H1 (cell line): ENCODE data around the gene ATP6V1E1. TPM values are rescaled to one million over a fixed set of nuclear protein-coding genes. Genes with fewer than 3 reads are reported as not detected.

Source experiments
- CTCF ChIA-PET: fragments of 300-600 bp; sonication (Branson Sonifier 250); formaldehyde crosslinking; loops from one replicate; lab custom pipeline; 2021; ENCODE audit not compliant: partially characterized antibody; lab: Charles Lee
- POLR2A ChIA-PET: fragments of 300-600 bp; sonication (Branson Sonifier 250); formaldehyde crosslinking; loops from one replicate; lab custom pipeline; 2021; ENCODE audit warnings: inconsistent platforms; ENCODE audit not compliant: partially characterized antibody; lab: Charles Lee
- DNase-seq, 2 experiments: peaks; one replicate each; pipeline versions ENCODE4 v3.0.0 to v3.0.0-alpha.2; 2010 to 2022; ENCODE audit warnings: low spot score in 2 of 2, low read depth in 1 of 2, mixed read lengths in 1 of 2
- FAIRE-seq: peaks from 2 replicates; lab custom pipeline; 2011; peaks lifted over from hg19 to GRCh38; lab: Jason Lieb, UNC
- H2AFZ ChIP-seq: 2 replicates; pipeline ENCODE4 v1.8.1; 2012; ENCODE audit warnings: low read length, inconsistent platforms
- H2AK5ac ChIP-seq: 2 replicates; pipeline ENCODE4 v1.6.1; 2013; ENCODE audit warnings: low read depth, low read length
- H2BK120ac ChIP-seq: replicated peaks from 2 replicates; pipeline ENCODE3; 2013; ENCODE audit warnings: low read depth, low read length, inconsistent platforms
- H2BK12ac ChIP-seq: 2 replicates; pipeline ENCODE4 v1.6.1; 2013; ENCODE audit warnings: low read depth, low read length
- H2BK15ac ChIP-seq: 2 replicates; pipeline ENCODE4 v1.6.1; 2013; ENCODE audit warnings: low read length
- H2BK20ac ChIP-seq: 2 replicates; pipeline ENCODE4 v1.6.1; 2013; ENCODE audit warnings: low read length
- H2BK5ac ChIP-seq: 2 replicates; pipeline ENCODE4 v1.6.1; 2013; ENCODE audit warnings: low read depth, low read length
- H3K14ac ChIP-seq: 2 replicates; pipeline ENCODE4 v1.6.1; 2013; ENCODE audit warnings: inconsistent platforms; ENCODE audit not compliant: insufficient read length
- H3K18ac ChIP-seq: 2 replicates; pipeline ENCODE4 v1.6.1; 2013; ENCODE audit warnings: low read length; ENCODE audit errors: extremely low read depth
- H3K23ac ChIP-seq: 2 replicates; pipeline ENCODE4 v1.6.1; 2013; ENCODE audit warnings: inconsistent platforms; ENCODE audit not compliant: insufficient read length
- H3K23me2 ChIP-seq: 2 replicates; pipeline ENCODE4 v1.6.1; 2013; ENCODE audit warnings: low read depth, low read length
- H3K27ac ChIP-seq: 2 replicates; pipeline ENCODE4 v1.6.1; 2011; ENCODE audit warnings: low read depth, low read length, inconsistent platforms
- H3K27me3 ChIP-seq, 4 experiments: replicated peaks in 1 of 4; 1 replicate in 1 of 4; 2 replicates in 3 of 4; pipeline versions ENCODE4 v1.6.1 to v1.8.1; 2011 to 2013; ENCODE audit warnings: low read length in 3 of 4, mild to moderate bottlenecking in 3 of 4, inconsistent platforms in 2 of 4, mixed read lengths in 2 of 4, moderate library complexity in 1 of 4; ENCODE audit not compliant: control insufficient read depth in 3 of 4, insufficient read depth in 3 of 4; ENCODE audit errors: extremely low read depth in 1 of 4
- H3K36me3 ChIP-seq, 4 experiments: 2 replicates each; pipeline versions ENCODE4 v1.6.1 to v1.8.1; 2011 to 2013; ENCODE audit warnings: mild to moderate bottlenecking in 4 of 4, low read length in 3 of 4, moderate library complexity in 2 of 4, control low read depth in 1 of 4, inconsistent platforms in 1 of 4; ENCODE audit not compliant: insufficient read depth in 4 of 4, control insufficient read depth in 2 of 4
- H3K4ac ChIP-seq: replicated peaks from 2 replicates; pipeline ENCODE3; 2013; ENCODE audit warnings: low read length, low read depth, mixed read lengths, inconsistent platforms; ENCODE audit not compliant: insufficient read length
- H3K4me1 ChIP-seq, 4 experiments: replicated peaks in 1 of 4; 1 replicate in 1 of 4; 2 replicates in 3 of 4; pipeline versions ENCODE4 v1.6.1 to v1.8.1; 2011 to 2013; ENCODE audit warnings: low read length in 3 of 4, inconsistent platforms in 2 of 4, mixed read lengths in 1 of 4; ENCODE audit not compliant: insufficient read depth in 4 of 4, control insufficient read depth in 3 of 4
- H3K4me2 ChIP-seq, 2 experiments: 2 replicates each; pipeline versions ENCODE4 v1.6.1 to v1.8.1; 2011 to 2013; ENCODE audit warnings: low read depth in 2 of 2, low read length in 2 of 2, control low read depth in 1 of 2, inconsistent platforms in 1 of 2, mild to moderate bottlenecking in 1 of 2; ENCODE audit not compliant: insufficient read depth in 1 of 2
- H3K4me3 ChIP-seq, 4 experiments: fragments of 200-600, 300-600 bp in 1 of 4; sonication (generic), shearing (Covaris generic), sonication (Bioruptor Twin) in 1 of 4; 2 replicates each; pipeline versions ENCODE4 v1.5.1 to v1.8.1; 2011 to 2016; ENCODE audit warnings: low read length in 4 of 4, low read depth in 3 of 4, control low read depth in 2 of 4, inconsistent platforms in 2 of 4, mild to moderate bottlenecking in 2 of 4, mixed read lengths in 1 of 4, moderate library complexity in 1 of 4; ENCODE audit not compliant: insufficient read depth in 2 of 4; ENCODE audit errors: extremely low read depth in 1 of 4
- H3K56ac ChIP-seq: replicated peaks from 2 replicates; pipeline ENCODE3; 2013; ENCODE audit warnings: low read depth, mild to moderate bottlenecking, mixed read lengths, low read length, inconsistent platforms; ENCODE audit not compliant: insufficient read length
- H3K79me1 ChIP-seq: 2 replicates; pipeline ENCODE4 v1.6.1; 2013; ENCODE audit warnings: low read depth, low read length, control low read depth
- H3K79me2 ChIP-seq, 2 experiments: 2 replicates each; pipeline versions ENCODE4 v1.6.1 to v1.8.1; 2012 to 2013; ENCODE audit warnings: low read length in 2 of 2, mild to moderate bottlenecking in 2 of 2, inconsistent platforms in 1 of 2; ENCODE audit not compliant: insufficient read depth in 2 of 2, control insufficient read depth in 1 of 2
- H3K9ac ChIP-seq, 4 experiments: replicated peaks in 1 of 4; 1 replicate in 1 of 4; 2 replicates in 3 of 4; pipeline versions ENCODE4 v1.6.1 to v1.8.1; 2011 to 2013; ENCODE audit warnings: low read depth in 3 of 4, low read length in 3 of 4, control low read depth in 2 of 4, mild to moderate bottlenecking in 2 of 4, moderate library complexity in 2 of 4, inconsistent platforms in 1 of 4; ENCODE audit errors: extremely low read depth in 1 of 4
- H3K9me3 ChIP-seq, 2 experiments: 2 replicates each; pipeline versions ENCODE4 v1.6.1 to v1.8.1; 2012 to 2013; ENCODE audit warnings: mild to moderate bottlenecking in 2 of 2, moderate library complexity in 2 of 2, control low read depth in 1 of 2, inconsistent platforms in 1 of 2, low read depth in 1 of 2, low read length in 1 of 2, mixed read lengths in 1 of 2; ENCODE audit not compliant: insufficient read depth in 2 of 2
- H4K20me1 ChIP-seq, 2 experiments: replicated peaks in 1 of 2; 2 replicates each; pipeline versions ENCODE3 to v1.8.1; 2011 to 2013; ENCODE audit warnings: inconsistent platforms in 2 of 2, low read length in 2 of 2, mild to moderate bottlenecking in 1 of 2; ENCODE audit not compliant: insufficient read depth in 2 of 2, control insufficient read depth in 1 of 2
- H4K5ac ChIP-seq: 2 replicates; pipeline ENCODE4 v1.6.1; 2013; ENCODE audit warnings: low read length, low read depth, mixed read lengths, inconsistent platforms; ENCODE audit not compliant: insufficient read length
- H4K8ac ChIP-seq: 2 replicates; pipeline ENCODE4 v1.8.0; 2013; ENCODE audit warnings: mild to moderate bottlenecking, moderate library complexity, low read length, inconsistent platforms; ENCODE audit not compliant: insufficient read depth; ENCODE audit errors: extremely low read depth
- H4K91ac ChIP-seq: replicated peaks from 2 replicates; pipeline ENCODE3; 2013; ENCODE audit warnings: low read length, mixed read lengths, inconsistent platforms; ENCODE audit not compliant: insufficient read length
- BACH1 ChIP-seq: IDR thresholded peaks from 2 replicates; pipeline ENCODE4 v1.6.1; 2012; ENCODE audit warnings: low read length, improper control_type of control experiment
- CBX8 ChIP-seq: fragments of 300-800, 300-1000 bp; sonication (generic); IDR thresholded peaks from 2 replicates; pipeline ENCODE4 v1.7.1; 2016; ENCODE audit warnings: low read depth, low read length, borderline replicate concordance
- CHD1 ChIP-seq: IDR thresholded peaks from 2 replicates; pipeline ENCODE4 v1.6.1; 2012; ENCODE audit warnings: low read depth, low read length, improper control_type of control experiment
- PHF8 ChIP-seq: fragments of 200-600 bp; sonication (generic); conservative IDR thresholded peaks from 2 replicates; pipeline ENCODE4 v1.7.1; 2012; ENCODE audit warnings: low read depth, mild to moderate bottlenecking, inconsistent platforms, low read length, moderate library complexity
- POU5F1 ChIP-seq: IDR thresholded peaks from 2 replicates; pipeline ENCODE4 v1.6.1; 2011; ENCODE audit warnings: low read depth, mild to moderate bottlenecking, low read length, moderate library complexity
- RAD21 ChIP-seq, 2 experiments: IDR thresholded peaks in 1 of 2; conservative IDR thresholded peaks in 1 of 2; 2 replicates each; pipeline ENCODE4 v1.6.1; 2011; ENCODE audit warnings: low read depth in 2 of 2, low read length in 2 of 2, improper control_type of control experiment in 1 of 2, inconsistent platforms in 1 of 2, mild to moderate bottlenecking in 1 of 2, moderate library complexity in 1 of 2
- RNF2 ChIP-seq: fragments of 200-900, 300-1000 bp; sonication (generic); IDR thresholded peaks from 2 replicates; pipeline ENCODE4 v1.7.1; 2016; ENCODE audit warnings: borderline replicate concordance, low read depth, mild to moderate bottlenecking, antibody characterized with exemption, low read length; ENCODE audit not compliant: poor library complexity, severe bottlenecking; ENCODE audit errors: missing control alignments
- SIN3A ChIP-seq, 2 experiments: IDR thresholded peaks in 1 of 2; conservative IDR thresholded peaks in 1 of 2; 2 replicates each; pipeline ENCODE4 v1.6.1; 2011 to 2012; ENCODE audit warnings: low read length in 2 of 2, improper control_type of control experiment in 1 of 2, low read depth in 1 of 2, mild to moderate bottlenecking in 1 of 2
- SP2 ChIP-seq: IDR thresholded peaks from 2 replicates; pipeline ENCODE4 v1.6.1; 2012; ENCODE audit warnings: mild to moderate bottlenecking, low read length, inconsistent platforms
- TCF12 ChIP-seq: IDR thresholded peaks from 2 replicates; pipeline ENCODE4 v1.6.1; 2011; ENCODE audit warnings: low read depth, mild to moderate bottlenecking, low read length
- TEAD4 ChIP-seq: IDR thresholded peaks from 2 replicates; pipeline ENCODE4 v1.6.1; 2012; ENCODE audit warnings: low read depth, low read length, inconsistent platforms, mixed read lengths
- USF2 ChIP-seq: IDR thresholded peaks from 2 replicates; pipeline ENCODE4 v1.6.1; 2011; ENCODE audit warnings: low read length, improper control_type of control experiment
- WGBS, 2 experiments: shearing (Covaris generic) in 1 of 2; methylation state at CpG; one replicate each; pipeline versions ENCODE4 v1.1.6 to v1.1.7; 2013 to 2015; ENCODE audit warnings: low lambda C conversion rate in 2 of 2, mixed read lengths in 2 of 2, inconsistent platforms in 1 of 2, low coverage in 1 of 2, missing lambda C conversion rate in 1 of 2; ENCODE audit not compliant: insufficient replicate concordance in 2 of 2, insufficient coverage in 1 of 2, insufficient read length in 1 of 2; ENCODE audit errors: extremely low coverage in 1 of 2, missing lambda C conversion rate in 1 of 2; 5-methylcytosine and 5-hydroxymethylcytosine counted together
- polyA plus RNA-seq, 7 experiments: library from polyadenylated mRNA; depleted of rRNA in 3 of 7; stranded (reverse) in 5 of 7; unstranded in 2 of 7; fragments of >200 nt in 5 of 7; fragments of 200-250 nt in 2 of 7; gene quantifications; 1 replicate in 5 of 7; 2 replicates in 1 of 7; 4 replicates in 1 of 7; pipeline versions ENCODE4 v1.2.1 to v1.2.3, GENCODE V29; 2011 to 2013; ENCODE audit warnings: missing spikeins in 2 of 7, mixed read lengths in 2 of 7
- total RNA-seq: library from RNA; stranded (reverse); fragmentation: NEBNext Ultra II Directional; extraction: Animal tissue kit (Norgen Biotek cat#: 25700); gene quantifications from 2 replicates; pipeline ENCODE4 v1.2.1, GENCODE V29; 2021

ATP6V1E1 gene
- total and polyA plus RNA-seq, 2 of the 8 experiments (the other 6 are each of a cell fraction or from before 2014, with no cell fraction given), result 80.4 to 88.1 TPM

GRCh38 chr22:17648569-17648968 is 20.0 kb upstream of the ATP6V1E1 start:
- Histone ChIP-seq H3K4ac (no peak overlapping the region), H2AFZ (no peak overlapping the region), H2BK12ac (no peak overlapping the region), H3K27ac (no peak overlapping the region), H3K9me3 (no peaks in the 10 kb centered on the region), H3K4me2 (no peak overlapping the region), H3K4me3 (no peak overlapping the region), H4K8ac (no peak overlapping the region), H3K14ac (no peak overlapping the region), H4K91ac (no peak overlapping the region), H2BK20ac (no peak overlapping the region), H3K27me3 (no peaks in the 10 kb centered on the region), H4K20me1 (no peaks in the 10 kb centered on the region), H2BK120ac (no peak overlapping the region), H3K36me3 (no peaks in the 10 kb centered on the region), H3K79me1 (no peaks in the 10 kb centered on the region), H2AK5ac (no peak overlapping the region), H3K23me2 (no peaks in the 10 kb centered on the region), H3K79me2 (peaks cover 0 to 3% of the 10 kb centered on the region in 2 experiments; a peak in 1 of 4 replicates), H3K9ac (no peak overlapping the region), H3K56ac (no peak overlapping the region), H3K23ac (no peak overlapping the region), H3K4me1 (no peaks in the 10 kb centered on the region), H2BK15ac (no peak overlapping the region), H3K18ac (no peak overlapping the region), H2BK5ac (no peak overlapping the region), H4K5ac (no peak overlapping the region)
- POLR2A ChIA-PET, result interaction anchor here (0.9 kb wide), 1 partner anchor 8 kb away, joined by 3 read pairs; no protein-coding TSS in a partner anchor
- CTCF ChIA-PET, result interaction anchor here (1.2 kb wide), 1 partner anchor 33 kb away, joined by 4 read pairs; no protein-coding TSS in a partner anchor
- DNase-seq, result no peak
- TF ChIP-seq TEAD4, result no peak
- TF ChIP-seq BACH1, result no peak
- TF ChIP-seq CHD1, result no peak
- no peak for TF ChIP-seq RAD21 (IDR thresholded peaks at IDR 0.05 in 1 of 2, conservative IDR thresholded peaks at IDR 0.05 in 1 of 2; ENCODE audit: low read depth in 2 of 2, low read length in 2 of 2)
- no peak for TF ChIP-seq PHF8
- no peak for TF ChIP-seq USF2
- no peak for TF ChIP-seq SIN3A (conservative IDR thresholded peaks at IDR 0.05 in 1 of 2, IDR thresholded peaks at IDR 0.05 in 1 of 2; ENCODE audit: low read depth in 1 of 2, low read length in 2 of 2)
- TF ChIP-seq RNF2, result no peak
- no peak for TF ChIP-seq POU5F1
- TF ChIP-seq TCF12, result no peak
- TF ChIP-seq SP2, result no peak
- TF ChIP-seq CBX8, result no peak
- no peak for FAIRE-seq
- 77% methylated on average over 1 of the region's 1 CpG; no CpG with 5 or more reads in 1 of the 2 experiments for WGBS, 2 experiments
